Fibroblast of lung (primary cell): Measurements from ENCODE around the gene KRTAP19-7. TPM values are rescaled to one million over a fixed set of nuclear protein-coding genes. Genes with fewer than 3 reads are reported as not detected.

Source experiments
- DNase-seq, 2 donors: peaks; one replicate each; pipeline versions ENCODE4 v3.0.0 to v3.0.0-alpha.2; 2010; ENCODE audit warnings: low read depth in 2 of 2
- H2AFZ ChIP-seq: 2 replicates; pipeline ENCODE4 v1.5.1; 2012; ENCODE audit warnings: low read length, control low read depth, inconsistent platforms
- H3K27ac ChIP-seq: 2 replicates; pipeline ENCODE4 v1.5.1; 2011; ENCODE audit warnings: low read length, control low read depth; ENCODE audit not compliant: insufficient read depth
- H3K27me3 ChIP-seq: 2 replicates; pipeline ENCODE4 v1.5.1; 2011; ENCODE audit warnings: mild to moderate bottlenecking, low read length; ENCODE audit not compliant: control insufficient read depth, insufficient read depth
- H3K36me3 ChIP-seq: 2 replicates; pipeline ENCODE4 v1.5.1; 2011; ENCODE audit warnings: low read length; ENCODE audit not compliant: control insufficient read depth, insufficient read depth
- H3K4me1 ChIP-seq: 2 replicates; pipeline ENCODE4 v1.5.1; 2011; ENCODE audit warnings: low read length; ENCODE audit not compliant: control insufficient read depth, insufficient read depth; ENCODE audit errors: extremely low read depth
- H3K4me2 ChIP-seq: 2 replicates; pipeline ENCODE4 v1.5.1; 2011; ENCODE audit warnings: low read length, control low read depth; ENCODE audit not compliant: insufficient read depth; ENCODE audit errors: extremely low read depth
- H3K4me3 ChIP-seq, 4 experiments: fragments of 200-600 bp in 1 of 4; sonication (generic) in 1 of 4; replicated peaks in 1 of 4; 2 replicates each; pipeline ENCODE4 v1.5.1; 2011 to 2016; ENCODE audit warnings: low read length in 4 of 4, low read depth in 3 of 4, mild to moderate bottlenecking in 3 of 4, control low read depth in 2 of 4, inconsistent platforms in 1 of 4, mixed read lengths in 1 of 4; ENCODE audit not compliant: insufficient read depth in 1 of 4; ENCODE audit errors: control extremely low read depth in 1 of 4
- H3K79me2 ChIP-seq: 2 replicates; pipeline ENCODE4 v1.5.1; 2012; ENCODE audit warnings: mild to moderate bottlenecking, low read length, inconsistent platforms; ENCODE audit not compliant: control insufficient read depth, insufficient read depth
- H3K9ac ChIP-seq: 2 replicates; pipeline ENCODE4 v1.5.1; 2011; ENCODE audit warnings: mild to moderate bottlenecking, low read length, control low read depth; ENCODE audit not compliant: insufficient read depth
- H3K9me3 ChIP-seq: 2 replicates; pipeline ENCODE4 v1.5.1; 2012; ENCODE audit warnings: low read depth, low read length; ENCODE audit not compliant: control insufficient read depth, insufficient read depth
- H4K20me1 ChIP-seq: 2 replicates; pipeline ENCODE4 v1.5.1; 2011; ENCODE audit warnings: low read length; ENCODE audit not compliant: control insufficient read depth, insufficient read depth; ENCODE audit errors: extremely low read depth
- CTCF ChIP-seq, 2 donors: IDR thresholded peaks in 1 of 2; conservative IDR thresholded peaks in 1 of 2; 1 replicate in 1 of 2; 2 replicates in 1 of 2; pipeline ENCODE4 v1.5.1; 2011 to 2012; ENCODE audit warnings: low read length in 2 of 2, control low read depth in 1 of 2, inconsistent platforms in 1 of 2, low read depth in 1 of 2, mild to moderate bottlenecking in 1 of 2
- EZH2 ChIP-seq: IDR thresholded peaks from 2 replicates; pipeline ENCODE4 v1.5.1; 2012; ENCODE audit warnings: low read length, control low read depth, mild to moderate bottlenecking; ENCODE audit errors: missing control alignments
- polyA plus RNA-seq, 2 donors: library from polyadenylated mRNA; depleted of rRNA in 1 of 2; stranded (reverse) in 1 of 2; unstranded in 1 of 2; fragments of >200 nt; gene quantifications; 2 replicates each; pipeline ENCODE4 v1.2.1, GENCODE V29; 2011 to 2012; ENCODE audit warnings: missing spikeins in 1 of 2
- total RNA-seq: library from RNA; depleted of rRNA; stranded (reverse); fragments of >200 nt; gene quantifications from 2 replicates; pipeline ENCODE4 v1.2.1, GENCODE V29; 2014

KRTAP19-7 gene
- total and polyA plus RNA-seq, 2 donors (not counting 1 experiment from before 2014, with no cell fraction given) = not detected

GRCh38 chr21:30577766-30578165, 16.7 kb upstream of the KRTAP19-7 start:
- H3K27me3 ChIP-seq = no peaks in the 10 kb centered on the region
- no peak overlapping the region for H3K9ac ChIP-seq
- no peaks in the 10 kb centered on the region for H4K20me1 ChIP-seq
- H3K27ac ChIP-seq = no peak overlapping the region
- no peaks in the 10 kb centered on the region for H3K79me2 ChIP-seq
- TF ChIP-seq CTCF (conservative IDR thresholded peaks at IDR 0.05 in 1 of 2, IDR thresholded peaks at IDR 0.05 in 1 of 2; ENCODE audit: low read depth in 1 of 2, low read length in 2 of 2) = no peak
- TF ChIP-seq EZH2 = no peak
- H3K4me3 ChIP-seq = no peak overlapping the region
- no peak overlapping the region for H3K4me2 ChIP-seq
- no peaks in the 10 kb centered on the region for H3K4me1 ChIP-seq
- DNase-seq = no peak
- H2AFZ ChIP-seq = no peak overlapping the region
- H3K36me3 ChIP-seq = no peaks in the 10 kb centered on the region
- H3K9me3 ChIP-seq = no peaks in the 10 kb centered on the region

GRCh38 chr21:30567617-30568016, 6.5 kb upstream of the KRTAP19-7 start:
- no peaks in the 10 kb centered on the region for H3K79me2 ChIP-seq
- DNase-seq = no peak
- no peak overlapping the region for H2AFZ ChIP-seq
- H3K27me3 ChIP-seq = no peaks in the 10 kb centered on the region
- no peaks in the 10 kb centered on the region for H3K36me3 ChIP-seq
- no peak overlapping the region for H3K4me2 ChIP-seq
- no peak for TF ChIP-seq CTCF (conservative IDR thresholded peaks at IDR 0.05 in 1 of 2, IDR thresholded peaks at IDR 0.05 in 1 of 2; ENCODE audit: low read depth in 1 of 2, low read length in 2 of 2)
- TF ChIP-seq EZH2 = no peak
- no peak overlapping the region for H3K27ac ChIP-seq
- H3K9me3 ChIP-seq = no peaks in the 10 kb centered on the region
- H3K4me1 ChIP-seq = no peaks in the 10 kb centered on the region
- H3K4me3 ChIP-seq = no peak overlapping the region
- no peak overlapping the region for H3K9ac ChIP-seq
- no peaks in the 10 kb centered on the region for H4K20me1 ChIP-seq

- no peaks in the 10 kb centered on the region for H3K27me3 ChIP-seq
- no peak overlapping the region for H3K4me3 ChIP-seq
- DNase-seq = no peak
- H3K36me3 ChIP-seq = no peaks in the 10 kb centered on the region
- no peak overlapping the region for H3K4me2 ChIP-seq
- no peaks in the 10 kb centered on the region for H4K20me1 ChIP-seq
- no peaks in the 10 kb centered on the region for H3K79me2 ChIP-seq
- H2AFZ ChIP-seq = no peak overlapping the region
- TF ChIP-seq EZH2 (no peak), CTCF (conservative IDR thresholded peaks at IDR 0.05 in 1 of 2, IDR thresholded peaks at IDR 0.05 in 1 of 2; ENCODE audit: low read depth in 1 of 2, low read length in 2 of 2) (no peak)
- no peak overlapping the region for H3K27ac ChIP-seq
- H3K9ac ChIP-seq = no peak overlapping the region
- H3K4me1 ChIP-seq = no peaks in the 10 kb centered on the region
- H3K9me3 ChIP-seq = no peaks in the 10 kb centered on the region
These were observed 2.5 kb upstream of the KRTAP19-7 start for GRCh38 chr21:30563630-30564029.
